ENCODE results near the gene SUN2.
A peak's percentile ranks its signal among the peaks of the same experiment; 100 is the strongest.
"Not testable (repeated sequence)": the region's sequence is repeated elsewhere in the genome, so short reads cannot be mapped to it uniquely, and the experiment has no call there.

The SUN2 gene
- 614 to 766 reads per million in 2 donors for total RNA-seq

DNA sequence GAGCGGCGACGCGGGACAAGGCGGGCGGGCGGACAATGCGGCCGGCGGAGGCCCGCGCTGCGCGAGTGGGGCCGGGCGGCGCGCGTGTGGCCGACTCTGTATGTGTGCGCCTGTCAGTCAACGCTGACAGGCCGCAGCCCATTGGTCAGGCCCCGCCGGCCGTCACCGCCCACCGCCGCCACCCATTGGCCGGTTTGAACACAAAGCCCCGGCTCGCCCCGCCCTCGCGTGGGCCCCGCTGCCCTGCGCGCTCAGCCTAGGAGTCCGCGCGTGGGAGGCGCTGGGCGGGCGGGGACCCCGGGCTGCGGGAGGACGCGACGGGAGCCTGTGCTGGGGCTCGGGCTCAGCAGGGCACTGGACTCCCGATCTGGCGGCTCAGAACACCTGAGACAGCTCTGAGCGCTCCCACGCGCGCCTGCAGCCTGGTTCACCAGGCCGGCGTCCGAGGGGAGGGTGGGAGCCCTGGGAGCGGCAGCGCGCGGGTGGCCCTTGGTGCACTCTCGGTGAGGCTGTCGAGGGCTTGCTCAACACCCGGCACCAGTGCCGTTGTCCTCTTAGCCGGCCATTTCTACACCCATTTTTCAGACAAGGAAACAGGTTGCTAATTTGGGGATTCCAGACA is at the start of gene SUN2:
SUN2 (minus strand) TSS at position 88 of the 622 bp plus-strand sequence. CDS start 3,370 bp downstream, outside the sequence.
- peak; percentile 91 to 93 (median 92) for DNase-seq

- DNase-seq, result not testable (repeated sequence)
Measured at GRCh38 chr22:38805041-38805593, 49.3 kb upstream of the SUN2 start.

DNA sequence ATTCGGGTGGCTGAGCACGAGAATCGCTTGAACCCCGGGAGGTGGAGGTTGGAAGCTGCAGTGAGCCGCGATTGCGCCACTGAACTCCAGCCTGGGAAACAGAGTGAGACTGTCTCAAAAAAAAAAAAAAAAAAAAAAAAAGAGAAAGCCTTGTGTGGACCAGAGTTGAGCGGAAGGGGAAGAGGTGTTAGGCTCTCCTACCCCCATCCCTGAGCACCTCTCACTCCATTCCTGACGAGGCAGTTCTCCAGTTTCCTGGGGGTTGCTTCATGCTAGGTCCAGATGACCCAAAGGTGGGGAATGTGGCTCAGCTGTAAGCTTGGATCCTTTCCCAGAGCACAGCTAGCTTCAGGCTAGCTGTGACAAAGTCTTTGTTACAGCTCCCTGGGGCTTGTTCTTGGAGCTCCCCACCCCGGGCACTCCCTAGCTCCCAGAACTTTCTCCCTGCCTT is 46.9 kb upstream of the SUN2 start:
- no peak for DNase-seq

DNA sequence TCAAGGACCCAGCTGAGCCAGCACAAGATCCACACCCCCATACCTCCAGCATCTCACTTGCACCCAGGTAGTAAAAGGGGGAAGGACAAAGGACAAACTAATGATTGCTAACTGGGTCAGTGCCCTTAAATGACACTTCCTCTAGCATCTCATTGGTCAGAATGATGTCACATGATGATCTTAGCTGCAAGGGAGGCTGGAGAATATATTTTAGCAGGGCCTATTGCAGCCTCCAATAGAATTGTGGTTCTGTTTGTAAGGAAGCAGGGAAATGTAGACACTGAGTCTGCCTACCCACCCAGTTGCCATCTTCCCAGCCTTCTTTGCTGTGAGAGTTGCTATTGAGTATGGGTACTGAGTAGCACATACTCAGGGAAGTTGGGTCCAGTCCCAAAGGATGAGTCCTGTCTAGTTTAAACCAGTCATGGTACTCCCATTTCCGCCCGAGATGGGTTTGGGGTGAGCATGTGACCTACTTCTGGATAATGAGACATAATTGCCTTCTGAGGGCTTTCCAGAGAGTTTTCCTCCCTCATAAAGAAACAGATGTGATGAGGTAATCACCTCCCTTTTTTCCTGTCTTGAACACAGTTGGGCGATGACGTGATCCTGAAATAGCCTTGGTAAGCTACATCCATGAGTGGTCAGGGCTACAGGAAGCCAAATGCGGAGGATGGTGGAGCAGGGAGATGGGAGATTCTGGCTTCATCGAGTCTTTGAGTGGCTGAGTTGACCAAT is 43.6 kb upstream of the SUN2 start:
- no peak for DNase-seq

- no peak for DNase-seq
Measured at GRCh38 chr22:38798496-38798895, 42.7 kb upstream of the SUN2 start.

- no peak for DNase-seq
Measured at GRCh38 chr22:38796262-38796957, 40.6 kb upstream of the SUN2 start.

DNA sequence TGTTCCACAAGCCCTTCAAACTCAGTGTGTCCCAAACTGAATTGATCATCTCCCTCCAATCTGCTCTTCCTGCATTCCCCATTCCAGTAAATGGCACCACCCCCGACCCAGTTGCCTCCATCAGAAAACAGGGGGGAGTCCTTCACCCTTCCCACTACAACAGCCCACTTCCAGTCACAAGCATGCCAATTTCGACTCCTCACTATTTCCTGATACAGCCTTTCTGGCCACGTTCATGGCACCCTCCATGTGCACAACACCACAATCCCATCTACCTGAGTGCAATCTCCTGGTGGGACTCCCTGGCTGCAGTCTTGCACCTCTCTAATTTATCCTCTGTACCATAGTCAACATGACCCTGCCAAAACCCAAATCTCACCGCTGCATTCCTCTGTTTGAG is 39.8 kb upstream of the SUN2 start:
- no peak for DNase-seq

DNA sequence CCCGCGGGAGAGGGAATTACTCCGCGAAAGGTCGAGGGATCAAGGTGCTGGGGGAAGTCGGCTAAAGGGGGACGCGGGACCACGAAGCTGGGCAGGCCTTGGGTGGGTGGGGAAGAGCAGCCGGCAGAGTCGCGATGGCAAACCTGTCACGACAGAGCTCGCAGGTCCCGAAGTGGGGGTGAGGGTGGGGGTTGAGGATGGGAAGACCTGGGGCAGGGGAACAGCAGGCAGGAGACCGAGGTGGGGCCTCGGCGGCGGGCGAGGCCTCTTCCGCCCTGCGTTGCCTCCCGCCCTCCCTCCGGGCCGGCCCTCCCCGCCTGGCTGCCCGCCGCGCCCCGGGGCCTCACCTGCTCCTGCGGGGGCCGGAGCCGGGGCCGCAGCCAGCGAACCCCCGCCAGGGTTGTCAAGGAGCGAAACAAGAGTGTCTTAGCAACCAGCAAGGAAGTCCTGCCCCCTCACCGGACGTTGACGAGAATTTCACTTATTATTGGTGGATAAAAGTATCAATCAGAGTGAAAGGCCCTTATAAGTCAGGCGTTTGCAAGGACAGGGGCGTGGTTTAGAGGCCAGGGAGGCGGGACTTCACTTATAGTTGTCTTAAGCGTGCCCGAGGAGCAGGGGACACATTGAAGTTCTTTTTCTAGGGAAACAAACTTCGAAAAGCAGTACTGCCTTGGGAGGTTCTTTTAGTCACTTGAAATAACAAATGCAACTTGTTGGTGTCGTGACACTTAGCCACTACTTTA is 38.1 kb upstream of the SUN2 start, which contains the start of gene DNAL4:
DNAL4 (minus strand) TSS at position 423 of the 746 bp plus-strand sequence. CDS start 11,412 bp downstream, outside the sequence.
- peak; percentile 69 to 96 (median 88) for DNase-seq

DNA sequence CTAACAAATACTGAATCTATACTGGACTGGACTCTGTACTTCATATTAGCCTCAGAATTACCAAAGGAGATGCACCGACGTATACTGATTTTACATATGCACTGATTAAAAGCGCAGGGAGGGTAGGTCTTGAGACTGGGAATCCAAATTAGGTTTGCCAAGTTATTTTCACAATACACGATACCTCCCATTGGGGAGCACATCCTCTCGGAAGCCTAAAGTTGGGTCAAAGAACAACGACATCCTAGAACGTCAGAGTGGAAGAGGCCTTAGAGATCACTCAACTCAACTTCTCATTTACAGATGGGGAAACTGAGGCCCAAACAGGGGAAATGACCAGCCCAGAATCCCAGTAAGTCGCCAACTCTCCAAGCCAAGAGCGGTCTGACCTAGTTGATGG is 37.5 kb upstream of the SUN2 start:
- no peak for DNase-seq

- peak in 1 of 5 experiments; percentile 14 for DNase-seq
Measured at GRCh38 chr22:38792833-38793232, 37.0 kb upstream of the SUN2 start.

- DNase-seq, result no peak
Measured at GRCh38 chr22:38789606-38790005, 33.8 kb upstream of the SUN2 start.

DNA sequence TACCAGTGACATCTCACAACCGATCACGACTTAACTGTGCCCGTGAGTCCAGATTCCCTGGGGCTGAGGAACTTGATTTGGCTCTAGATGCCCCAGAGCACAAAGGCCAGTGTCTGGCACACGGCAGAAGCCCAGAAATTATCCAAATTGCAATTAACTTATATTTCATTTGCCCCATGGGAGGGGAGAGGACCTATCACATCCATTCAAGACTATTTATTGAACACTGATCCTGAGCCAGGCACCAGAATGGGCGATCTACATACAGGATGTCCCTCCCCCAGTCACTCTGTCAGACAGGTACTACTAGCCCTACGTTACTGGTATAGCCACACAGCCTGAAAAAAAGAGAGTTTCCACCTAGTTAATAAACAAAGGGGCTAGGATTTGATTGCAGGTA is 33.0 kb upstream of the SUN2 start:
- no peak for DNase-seq

DNA sequence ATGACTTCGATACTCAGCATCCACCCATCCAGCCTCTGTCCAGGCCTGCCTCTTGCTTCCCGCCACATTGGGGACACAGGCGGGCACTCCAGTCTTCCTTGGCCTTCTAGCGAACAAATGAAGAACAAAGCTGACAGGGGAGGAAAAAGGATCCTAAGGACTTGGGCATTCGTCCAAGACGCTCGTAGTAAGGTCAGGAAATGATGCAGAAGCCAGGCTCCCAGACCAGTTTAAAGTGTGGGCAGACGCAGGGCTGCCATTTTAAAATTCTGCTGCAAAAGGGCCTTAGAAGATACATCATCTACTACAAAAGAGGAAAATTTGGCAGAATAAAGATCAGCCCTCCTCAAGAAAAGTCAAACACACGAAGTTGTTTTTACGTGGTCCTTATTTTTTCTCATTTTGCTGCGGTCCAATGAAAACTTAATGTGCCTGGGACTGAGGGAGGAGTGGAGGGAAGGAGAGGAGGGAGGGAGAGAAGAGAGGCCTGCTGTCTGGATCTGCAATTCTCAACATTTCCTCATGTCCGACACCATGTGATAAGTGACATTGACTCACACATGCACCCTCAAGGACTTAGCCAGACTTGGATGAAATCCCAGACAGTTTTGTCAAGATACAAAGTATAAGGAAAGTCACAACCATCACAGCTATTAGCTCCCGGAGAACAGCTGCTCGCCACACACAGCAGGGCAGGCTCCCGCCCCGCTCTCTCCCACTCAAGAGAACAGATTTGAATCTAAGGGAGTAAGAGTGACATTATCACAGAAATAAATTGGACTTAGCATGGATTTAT is 32.4 kb upstream of the SUN2 start:
- no peak for DNase-seq

DNA sequence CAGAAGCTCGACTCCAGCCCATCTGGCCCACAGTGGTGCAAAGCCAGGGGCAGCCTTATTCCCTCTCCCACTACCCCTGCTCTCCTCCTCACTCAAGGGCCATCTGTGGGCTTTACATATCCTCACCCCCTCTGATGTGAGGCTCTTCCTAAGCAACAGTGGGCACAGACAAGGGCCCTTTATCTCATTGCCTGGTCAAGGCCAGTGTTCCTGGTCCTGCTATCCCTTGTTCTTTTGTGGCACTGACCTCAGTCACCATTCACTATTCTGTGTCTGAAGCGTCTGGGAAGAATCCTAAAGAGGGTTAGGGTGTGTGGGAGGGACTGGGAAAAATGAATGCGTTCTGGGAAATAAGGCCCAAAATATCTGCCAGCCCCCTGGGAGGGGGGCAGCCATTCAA is 30.8 kb upstream of the SUN2 start:
- DNase-seq, result no peak

- no peak for DNase-seq
Measured at GRCh38 chr22:38784856-38785255, 29.1 kb upstream of the SUN2 start.

DNA sequence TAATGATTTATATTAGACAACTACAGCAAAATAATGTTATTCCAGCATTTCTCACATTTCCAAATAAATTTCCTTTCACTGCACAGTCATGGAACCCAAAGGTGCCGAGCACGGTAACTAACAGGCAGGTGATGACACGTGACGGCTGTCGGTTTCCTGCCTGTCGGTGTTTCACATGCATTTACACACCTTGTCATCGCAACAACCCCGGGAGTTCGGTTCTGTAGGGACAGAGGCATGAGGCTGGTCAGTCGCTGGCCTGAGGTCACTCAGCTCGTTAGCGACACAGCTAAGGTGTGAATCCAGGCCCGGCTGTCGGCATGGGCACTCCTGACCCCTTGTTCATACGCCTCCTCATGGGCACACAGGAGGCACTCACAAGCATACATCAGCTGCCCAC is 28.2 kb upstream of the SUN2 start:
- DNase-seq, result no peak

GRCh38 chr22:38783095-38783615 is 27.4 kb upstream of the SUN2 start:
- no peak for DNase-seq

- DNase-seq, result peak in 1 of 5 experiments; percentile 22
Measured at GRCh38 chr22:38782402-38783094, 26.8 kb upstream of the SUN2 start.

GRCh38 chr22:38781033-38781432 is 25.2 kb upstream of the SUN2 start:
- no peak for DNase-seq

DNA sequence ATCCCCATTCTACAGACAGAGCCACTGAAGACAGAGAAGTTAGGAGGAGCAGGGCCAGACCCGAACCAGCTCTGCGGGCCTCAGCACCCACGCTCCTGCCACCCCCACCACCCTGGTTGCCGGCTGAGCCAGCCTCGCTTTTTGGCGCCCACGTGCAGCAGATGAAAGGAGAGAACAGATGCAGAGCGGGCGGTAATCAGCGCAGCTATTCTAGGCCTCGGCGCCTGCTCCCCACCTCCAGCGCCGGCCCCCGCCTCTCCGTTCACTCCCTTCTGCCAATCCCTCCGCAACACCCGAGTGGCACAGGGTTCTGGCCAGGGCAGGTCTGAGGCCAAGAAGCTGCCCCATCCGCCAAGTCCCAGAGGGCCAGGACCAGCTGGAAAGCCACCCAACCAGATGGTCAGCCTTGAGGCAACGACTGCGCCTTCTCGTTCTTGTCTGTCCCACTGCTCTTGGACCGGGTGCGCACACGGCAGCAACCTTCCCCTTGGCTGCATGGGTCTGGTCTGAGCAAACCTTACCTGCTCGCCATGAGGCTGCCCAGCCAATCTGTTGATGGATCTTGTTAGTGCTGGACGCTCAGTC is 21.4 kb upstream of the SUN2 start:
- no peak for DNase-seq

Data from T-helper 2 cell (primary cell).